Thyroid gland (tissue), 4 donors: Measurements from ENCODE around the gene TRIM46. TPM values are rescaled to one million over a fixed set of nuclear protein-coding genes. Genes with fewer than 3 reads are reported as not detected.
"Not testable (repeated sequence)": the region's sequence is repeated elsewhere in the genome, so short reads cannot be mapped to it uniquely, and the experiment has no call there.

ENCODE experiments used
- DNase-seq, 2 donors: peaks; one replicate each; pipeline ENCODE4 v3.0.0-alpha.2; 2019
- H3K27ac ChIP-seq, 3 donors: fragments of 200-600 bp; sonication (generic); 1 replicate in 2 of 3; 2 replicates in 1 of 3; pipeline ENCODE4 v1.5.1; 2016 to 2019; ENCODE audit warnings: mild to moderate bottlenecking in 1 of 3, moderate library complexity in 1 of 3
- H3K27me3 ChIP-seq: fragments of 200-600 bp; sonication (generic); one replicate; pipeline ENCODE4 v1.5.1; 2019
- H3K36me3 ChIP-seq, 2 donors: fragments of 200-600 bp; sonication (generic); one replicate each; pipeline ENCODE4 v1.5.1; 2016 to 2019
- H3K4me1 ChIP-seq, 2 donors: fragments of 200-600 bp; sonication (generic); one replicate each; pipeline ENCODE4 v1.5.1; 2017 to 2019
- H3K4me3 ChIP-seq, 3 donors: fragments of 200-600 bp; sonication (generic); replicated peaks in 1 of 3; 1 replicate in 2 of 3; 2 replicates in 1 of 3; pipeline ENCODE4 v1.5.1; 2016; ENCODE audit warnings: mild to moderate bottlenecking in 1 of 3
- H3K9me3 ChIP-seq: fragments of 200-600 bp; sonication (generic); one replicate; pipeline ENCODE4 v1.5.1; 2017
- POLR2A ChIP-seq, 2 donors: fragments of 450-650 bp; IDR thresholded peaks; one replicate each; pipeline ENCODE4 v1.6.1; 2017; ENCODE audit warnings: antibody characterized with exemption in 2 of 2, mild to moderate bottlenecking in 2 of 2, moderate library complexity in 1 of 2
- WGBS, 2 donors: methylation state at CpG; one replicate each; pipeline ENCODE4 v1.1.5; 2017; 5-methylcytosine and 5-hydroxymethylcytosine counted together
- intact Hi-C: fragments of 100-400 bp; cut with DNase I; formaldehyde crosslinking; loops from one replicate; pipeline ENCODE4 v1.15.1; 2023
- total RNA-seq, 4 donors: library from RNA; depleted of rRNA; stranded (reverse); fragments of >200 nt; gene quantifications; one replicate each; pipeline ENCODE4 v1.2.3, GENCODE V29; 2016
- TF ChIP-seq, protein P1 (sequence below), 6 experiments: fragments of 200-600 bp in 3 of 6; fragments of 450-650 bp in 3 of 6; sonication (generic) in 3 of 6; IDR thresholded peaks; one replicate each; pipeline ENCODE4 v1.5.1; 2016 to 2019; ENCODE audit warnings: antibody characterized with exemption in 6 of 6, mild to moderate bottlenecking in 2 of 6, inconsistent platforms in 1 of 6, moderate library complexity in 1 of 6

TRIM46 gene
- total RNA-seq, 4 donors from 2014 or later: 0.45 TPM; not detected in 3

DNA sequence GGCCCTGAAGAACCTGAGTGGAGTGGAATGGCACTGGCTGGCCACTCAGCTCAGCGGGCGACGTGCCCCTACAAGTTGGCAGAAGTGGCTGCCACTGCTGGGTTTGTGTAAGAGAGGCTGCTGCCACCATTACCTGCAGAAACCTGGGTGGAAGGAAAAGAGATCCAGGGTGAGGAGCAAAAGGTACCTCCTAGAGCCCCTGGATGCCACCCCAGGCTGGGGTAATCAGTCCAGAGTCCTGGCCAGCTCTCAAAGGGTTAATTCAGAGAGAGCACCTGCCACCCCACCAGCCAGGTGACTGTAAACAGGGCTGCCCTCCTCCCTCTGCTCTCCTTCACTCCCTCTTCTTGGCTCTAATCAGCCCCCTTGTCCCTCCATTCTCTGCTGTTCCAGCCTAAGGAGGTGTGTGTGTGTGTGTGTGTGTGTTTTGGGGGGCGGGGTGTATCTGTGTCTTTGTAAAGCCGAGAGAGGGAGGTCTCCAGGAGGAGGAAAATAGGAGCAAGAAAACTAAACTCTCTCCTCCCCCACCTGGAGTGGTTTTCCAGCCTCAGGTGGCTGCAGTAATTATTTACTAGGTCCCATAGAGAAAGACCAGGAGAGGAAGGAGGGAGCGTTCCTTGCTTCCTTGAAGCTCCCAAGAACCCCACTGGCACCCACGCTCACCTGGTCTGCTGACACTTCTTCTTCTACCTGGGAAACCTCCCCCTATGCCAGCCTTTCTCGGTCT is 12.6 kb downstream of the TRIM46 start:
- intact Hi-C loops: no loop called here
- Histone ChIP-seq H3K27me3 (no peaks in the 10 kb centered on the region), H3K9me3 (no peaks in the 10 kb centered on the region), H3K27ac (no peak overlapping the region), H3K36me3 (no peaks in the 10 kb centered on the region), H3K4me1 (peaks cover 0 to 5% of the 10 kb centered on the region in 2 donors), H3K4me3 (no peak overlapping the region)
- DNase-seq: no peak
- 43 to 66% methylated on average over 5 to 8 of the region's 8 CpGs for WGBS, 2 donors
- TF ChIP-seq POLR2A (IDR thresholded peaks at IDR 0.05): no peak

DNA sequence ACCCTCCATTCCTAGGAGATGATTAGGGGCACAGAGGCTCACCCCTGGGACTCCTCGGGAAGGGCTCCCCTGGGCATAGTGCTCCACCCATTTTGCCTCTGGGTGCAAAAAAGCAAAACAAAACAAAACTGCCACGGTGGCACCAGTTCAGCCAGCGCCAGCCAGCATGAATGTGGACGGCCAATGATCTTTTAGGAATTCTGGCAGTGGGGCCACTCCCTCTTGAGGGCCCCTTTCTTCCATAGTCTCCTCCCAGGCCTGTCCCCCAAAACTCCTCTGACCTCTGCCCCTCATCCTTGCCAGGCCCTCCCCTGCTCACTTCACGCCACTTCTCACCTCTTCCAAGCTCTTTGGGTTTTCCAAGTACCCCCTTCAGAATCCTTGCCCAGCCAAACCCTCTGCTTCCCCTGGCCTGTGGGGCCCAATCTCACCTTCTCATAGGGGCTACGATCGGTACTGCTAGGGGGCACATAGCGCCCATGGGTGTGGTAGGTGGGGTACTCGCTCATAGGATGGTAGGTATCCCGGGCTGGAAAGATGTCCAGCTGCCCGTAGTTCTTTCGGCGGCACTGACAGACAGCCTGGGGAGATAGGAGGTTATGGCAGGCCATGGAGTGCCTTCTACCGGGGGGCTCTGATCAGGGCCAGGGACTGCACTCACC is 13.3 kb downstream of the TRIM46 start:
- intact Hi-C loops: no loop called here
- DNase-seq: no peak
- H3K4me3 ChIP-seq: no peak overlapping the region
- H3K36me3 ChIP-seq: no peaks in the 10 kb centered on the region
- no peak overlapping the region for H3K27ac ChIP-seq
- H3K4me1 ChIP-seq: peaks cover 0 to 6% of the 10 kb centered on the region in 2 donors
- TF ChIP-seq POLR2A (IDR thresholded peaks at IDR 0.05): no peak
- TF ChIP-seq, protein P1, sequence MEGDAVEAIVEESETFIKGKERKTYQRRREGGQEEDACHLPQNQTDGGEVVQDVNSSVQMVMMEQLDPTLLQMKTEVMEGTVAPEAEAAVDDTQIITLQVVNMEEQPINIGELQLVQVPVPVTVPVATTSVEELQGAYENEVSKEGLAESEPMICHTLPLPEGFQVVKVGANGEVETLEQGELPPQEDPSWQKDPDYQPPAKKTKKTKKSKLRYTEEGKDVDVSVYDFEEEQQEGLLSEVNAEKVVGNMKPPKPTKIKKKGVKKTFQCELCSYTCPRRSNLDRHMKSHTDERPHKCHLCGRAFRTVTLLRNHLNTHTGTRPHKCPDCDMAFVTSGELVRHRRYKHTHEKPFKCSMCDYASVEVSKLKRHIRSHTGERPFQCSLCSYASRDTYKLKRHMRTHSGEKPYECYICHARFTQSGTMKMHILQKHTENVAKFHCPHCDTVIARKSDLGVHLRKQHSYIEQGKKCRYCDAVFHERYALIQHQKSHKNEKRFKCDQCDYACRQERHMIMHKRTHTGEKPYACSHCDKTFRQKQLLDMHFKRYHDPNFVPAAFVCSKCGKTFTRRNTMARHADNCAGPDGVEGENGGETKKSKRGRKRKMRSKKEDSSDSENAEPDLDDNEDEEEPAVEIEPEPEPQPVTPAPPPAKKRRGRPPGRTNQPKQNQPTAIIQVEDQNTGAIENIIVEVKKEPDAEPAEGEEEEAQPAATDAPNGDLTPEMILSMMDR (IDR thresholded peaks at IDR 0.05): no peak
- H3K9me3 ChIP-seq: no peaks in the 10 kb centered on the region
- WGBS, 2 donors: 49 to 69% methylated on average over 8 to 14 of the region's 14 CpGs
- no peaks in the 10 kb centered on the region for H3K27me3 ChIP-seq

DNA sequence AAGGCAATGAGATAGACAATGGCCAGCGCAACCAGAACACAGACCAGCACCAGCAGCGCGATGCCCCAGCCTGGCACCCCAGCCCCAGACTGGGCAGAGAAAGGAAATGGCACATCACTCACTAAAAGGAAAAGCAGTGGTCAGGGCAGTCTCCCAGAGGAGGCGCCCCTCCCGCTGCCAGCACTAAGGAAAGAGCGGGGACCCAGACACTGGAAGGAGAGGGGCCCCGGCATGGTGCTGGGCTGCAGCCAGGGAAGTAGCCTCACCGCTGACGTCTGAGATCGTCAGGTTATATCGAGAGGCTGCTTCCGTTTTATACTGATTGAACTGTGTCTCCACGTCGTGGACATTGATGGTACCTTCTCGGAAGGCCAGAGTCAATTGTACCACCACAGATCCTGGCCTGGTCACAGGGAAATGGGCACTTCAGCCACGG is 13.8 kb downstream of the TRIM46 start:
- Histone ChIP-seq H3K4me1 (peaks cover 0 to 11% of the 10 kb centered on the region in 2 donors), H3K27me3 (no peaks in the 10 kb centered on the region), H3K9me3 (no peaks in the 10 kb centered on the region), H3K4me3 (no peak overlapping the region), H3K27ac (no peak overlapping the region), H3K36me3 (no peaks in the 10 kb centered on the region)
- TF ChIP-seq POLR2A (IDR thresholded peaks at IDR 0.05): no peak
- TF ChIP-seq, protein P1 (IDR thresholded peaks at IDR 0.05): no peak
- no peak for DNase-seq
- intact Hi-C loops: no loop called here
- 75 to 82% methylated on average over 13 to 16 of the region's 16 CpGs for WGBS, 2 donors

DNA sequence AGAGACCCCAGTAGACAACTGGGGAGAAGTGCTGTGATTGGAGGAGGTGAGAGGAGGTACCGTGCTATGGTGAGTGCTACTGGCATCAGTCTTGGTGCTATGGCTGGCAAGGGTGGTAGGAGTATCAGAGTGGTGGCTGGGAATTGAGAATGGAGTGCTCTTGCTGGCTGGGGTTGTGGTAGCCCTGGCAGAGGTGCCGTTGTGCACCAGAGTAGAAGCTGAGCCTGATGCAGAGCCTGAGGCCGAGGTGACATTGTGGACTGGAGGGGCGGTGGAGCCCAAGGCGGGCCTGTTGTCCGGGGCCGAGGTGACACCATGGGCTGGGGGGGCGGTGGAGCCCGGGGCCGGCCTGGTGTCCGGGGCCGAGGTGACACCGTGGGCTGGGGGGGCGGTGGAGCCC is 14.6 kb downstream of the TRIM46 start:
- Histone ChIP-seq H3K36me3 (no peaks in the 10 kb centered on the region), H3K4me3 (no peak overlapping the region), H3K9me3 (no peaks in the 10 kb centered on the region), H3K27ac (no peak overlapping the region), H3K4me1 (peaks cover 0 to 19% of the 10 kb centered on the region in 2 donors), H3K27me3 (no peaks in the 10 kb centered on the region)
- TF ChIP-seq, protein P1 (IDR thresholded peaks at IDR 0.05): no peak
- TF ChIP-seq POLR2A (IDR thresholded peaks at IDR 0.05): no peak
- WGBS, 2 donors: 71 to 88% methylated on average over 2 to 3 of the region's 14 CpGs
- DNase-seq: no peak
- intact Hi-C loops: no loop called here

DNA sequence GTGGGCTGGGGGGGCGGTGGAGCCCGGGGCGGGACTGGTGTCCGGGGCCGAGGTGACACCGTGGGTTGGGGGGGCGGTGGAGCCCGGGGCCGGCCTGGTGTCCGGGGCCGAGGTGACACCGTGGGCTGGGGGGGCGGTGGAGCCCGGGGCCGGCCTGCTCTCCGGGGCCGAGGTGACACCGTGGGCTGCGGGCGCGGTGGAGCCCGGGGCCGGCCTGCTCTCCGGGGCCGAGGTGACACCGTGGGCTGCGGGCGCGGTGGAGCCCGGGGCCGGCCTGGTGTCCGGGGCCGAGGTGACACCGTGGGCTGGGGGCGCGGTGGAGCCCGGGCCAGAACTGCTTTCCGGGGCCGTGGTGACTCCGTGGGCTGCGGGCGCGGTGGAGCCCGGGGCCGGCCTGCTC is 16.3 kb downstream of the TRIM46 start:
- H3K27ac ChIP-seq, H3K4me3 ChIP-seq, H3K27me3 ChIP-seq, intact Hi-C loops, H3K36me3 ChIP-seq, H3K9me3 ChIP-seq, DNase-seq: not testable (repeated sequence)
- 95% methylated on average over 18 of the region's 45 CpGs; no CpG with 5 or more reads in 1 of the 2 donors for WGBS, 2 donors
- peaks cover 9 to 30% of the 10 kb centered on the region in 2 donors for H3K4me1 ChIP-seq

DNA sequence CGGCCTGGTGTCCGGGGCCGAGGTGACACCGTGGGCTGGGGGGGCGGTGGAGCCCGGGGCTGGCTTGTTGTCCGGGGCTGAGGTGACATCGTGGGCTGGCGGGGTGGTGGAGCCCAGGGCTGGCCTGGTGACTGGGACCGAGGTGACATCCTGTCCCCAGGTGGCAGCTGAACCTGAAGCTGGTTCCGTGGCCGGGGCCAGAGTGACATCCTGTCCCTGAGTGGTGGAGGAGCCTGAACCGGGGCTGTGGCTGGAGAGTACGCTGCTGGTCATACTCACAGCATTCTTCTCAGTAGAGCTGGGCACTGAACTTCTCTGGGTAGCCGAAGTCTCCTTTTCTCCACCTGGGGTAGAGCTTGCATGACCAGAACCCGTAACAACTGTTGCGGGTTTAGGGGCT is 18.3 kb downstream of the TRIM46 start:
- Histone ChIP-seq H3K27me3 (no peaks in the 10 kb centered on the region), H3K4me1 (peaks cover 9 to 34% of the 10 kb centered on the region in 2 donors), H3K36me3 (no peaks in the 10 kb centered on the region), H3K9me3 (no peaks in the 10 kb centered on the region), H3K27ac (peak overlapping the region in 1 of 3 donors; percentile 96), H3K4me3 (no peak overlapping the region)
- WGBS, 2 donors: 88 to 100% methylated on average over 5 to 10 of the region's 17 CpGs
- intact Hi-C loops: no loop called here
- DNase-seq: no peak
- no peak for TF ChIP-seq POLR2A (IDR thresholded peaks at IDR 0.05)
- TF ChIP-seq, protein P1 (IDR thresholded peaks at IDR 0.05): no peak
